CD1c-positive myeloid dendritic cell (primary cell): Measurements from ENCODE around the gene BRCA2.

Source experiments
- DNase-seq: peaks from one replicate; pipeline ENCODE4 v3.0.0-alpha.2; 2016; ENCODE audit errors: extremely low spot score

The BRCA2 gene

GRCh38 chr13:32381539-32381938 is 66.2 kb downstream of the BRCA2 start:
- peak; percentile 25 for DNase-seq

- no peak for DNase-seq
Measured at GRCh38 chr13:32383836-32384618, 68.7 kb downstream of the BRCA2 start.

GRCh38 chr13:32384702-32385101 is 69.4 kb downstream of the BRCA2 start:
- no peak for DNase-seq

GRCh38 chr13:32385410-32385809 is 70.1 kb downstream of the BRCA2 start:
- no peak for DNase-seq

- no peak for DNase-seq
Measured at GRCh38 chr13:32390048-32390447, 74.7 kb downstream of the BRCA2 start.

- no peak for DNase-seq
Measured at GRCh38 chr13:32390484-32390883, 75.2 kb downstream of the BRCA2 start.

- DNase-seq, result no peak
Measured at GRCh38 chr13:32391101-32391619, 75.9 kb downstream of the BRCA2 start.

- no peak for DNase-seq
Measured at GRCh38 chr13:32403108-32403507, 87.8 kb downstream of the BRCA2 start.

- no peak for DNase-seq
Measured at GRCh38 chr13:32407854-32408253, 92.5 kb downstream of the BRCA2 start.

GRCh38 chr13:32408296-32409000 is 93.1 kb downstream of the BRCA2 start:
- no peak for DNase-seq

GRCh38 chr13:32409001-32409313 is 93.6 kb downstream of the BRCA2 start:
- no peak for DNase-seq

- DNase-seq, result no peak
Measured at GRCh38 chr13:32409561-32410421, 94.5 kb downstream of the BRCA2 start.

GRCh38 chr13:32413284-32413683 is 98.0 kb downstream of the BRCA2 start:
- no peak for DNase-seq

- no peak for DNase-seq
Measured at GRCh38 chr13:32414580-32414979, 99.3 kb downstream of the BRCA2 start.

GRCh38 chr13:32415019-32415418 is 99.7 kb downstream of the BRCA2 start:
- peak; percentile 15 for DNase-seq

GRCh38 chr13:32417995-32418394 is 102.7 kb downstream of the BRCA2 start:
- DNase-seq, result no peak

- DNase-seq, result no peak
Measured at GRCh38 chr13:32419862-32420261, 104.6 kb downstream of the BRCA2 start.

GRCh38 chr13:32423592-32423991 is 108.3 kb downstream of the BRCA2 start:
- peak; percentile 7 for DNase-seq

GRCh38 chr13:32425158-32425557 is 109.8 kb downstream of the BRCA2 start:
- no peak for DNase-seq

- peak; percentile 77 for DNase-seq
Measured at GRCh38 chr13:32426191-32426989, 111.1 kb downstream of the BRCA2 start.
